GM12878 (cell line): ENCODE results near the gene SLC2A4. TPM values are rescaled to one million over a fixed set of nuclear protein-coding genes. Genes with fewer than 3 reads are reported as not detected.

Experiments used
- BCL3 ChIP-seq: IDR thresholded peaks from 2 replicates; pipeline ENCODE4 v1.6.1; 2011; ENCODE audit warnings: borderline replicate concordance, low read depth, mild to moderate bottlenecking, moderate library complexity, low read length; ENCODE audit not compliant: insufficient read depth, poor library complexity, severe bottlenecking
- CHD4 ChIP-seq: fragments of 200-600 bp; sonication (generic); IDR thresholded peaks from 2 replicates; pipeline ENCODE4 v1.6.1; 2016; ENCODE audit warnings: mild to moderate bottlenecking
- EED ChIP-seq: sonication (generic); IDR thresholded peaks from 2 replicates; pipeline ENCODE4 v1.6.1; 2016; ENCODE audit warnings: antibody characterized with exemption, low read depth
- EZH2 ChIP-seq: IDR thresholded peaks from 2 replicates; pipeline ENCODE4 v1.6.1; 2012; ENCODE audit warnings: low read depth, mild to moderate bottlenecking, control low read depth, inconsistent platforms, low read length, borderline replicate concordance; ENCODE audit not compliant: control insufficient read depth
- HDGF ChIP-seq: fragments of 450-650 bp; IDR thresholded peaks from 2 replicates; pipeline ENCODE4 v1.6.1; 2016; ENCODE audit warnings: antibody characterized with exemption
- IKZF1 ChIP-seq: fragments of 450-650 bp; conservative IDR thresholded peaks from 2 replicates; pipeline ENCODE4 v1.6.1; 2017; ENCODE audit warnings: antibody characterized with exemption, mild to moderate bottlenecking
- KAT2A ChIP-seq: conservative IDR thresholded peaks from 2 replicates; pipeline ENCODE4 v1.6.1; 2011; ENCODE audit warnings: low read depth, low read length; ENCODE audit not compliant: control insufficient read depth
- LARP7 ChIP-seq: fragments of 450-650 bp; IDR thresholded peaks from 2 replicates; pipeline ENCODE4 v1.6.1; 2017; ENCODE audit warnings: mild to moderate bottlenecking
- NR2F1 ChIP-seq: fragments of 450-650 bp; conservative IDR thresholded peaks from 2 replicates; pipeline ENCODE4 v1.6.1; 2017; ENCODE audit warnings: mild to moderate bottlenecking
- PRDM15 ChIP-seq: fragments of 450-650 bp; formaldehyde crosslinking; IDR thresholded peaks from 2 replicates; pipeline ENCODE4 v1.4.0; 2020; ENCODE audit warnings: mild to moderate bottlenecking, moderate library complexity
- RB1 ChIP-seq: fragments of 450-650 bp; formaldehyde crosslinking; IDR thresholded peaks from 2 replicates; pipeline ENCODE4 v1.6.1; 2017; ENCODE audit warnings: mild to moderate bottlenecking, borderline replicate concordance
- RBBP5 ChIP-seq: fragments of 200-600 bp; sonication (generic); conservative IDR thresholded peaks from 2 replicates; pipeline ENCODE4 v1.6.1; 2016
- RUNX3 ChIP-seq: IDR thresholded peaks from 2 replicates; pipeline ENCODE4 v1.6.1; 2012; ENCODE audit warnings: low read length, inconsistent platforms
- SMAD1 ChIP-seq: fragments of 450-650 bp; IDR thresholded peaks from 2 replicates; pipeline ENCODE4 v1.6.1; 2018; ENCODE audit warnings: mild to moderate bottlenecking, low read depth; ENCODE audit not compliant: partially characterized antibody
- WRNIP1 ChIP-seq: IDR thresholded peaks from 2 replicates; pipeline ENCODE4 v1.6.1; 2011; ENCODE audit warnings: low read depth, low read length, improper control_type of control experiment, borderline replicate concordance
- ZZZ3 ChIP-seq: IDR thresholded peaks from 2 replicates; pipeline ENCODE4 v1.6.1; 2011; ENCODE audit warnings: low read depth; ENCODE audit not compliant: control insufficient read depth, insufficient read length
- polyA plus RNA-seq, 11 experiments: library from polyadenylated mRNA; depleted of rRNA in 4 of 11; unstranded in 6 of 11; stranded (reverse) in 5 of 11; fragments of >200 nt; fragmentation: Nextera tagmentation in 4 of 11; fragmentation: Illumina TruSeq in 1 of 11; extraction: Ambion mirVana in 4 of 11; extraction: Trizol in 1 of 11; gene quantifications; 1 replicate in 1 of 11; 2 replicates in 10 of 11; pipeline versions ENCODE4 v1.2.1 to v1.2.3, GENCODE V29; 2011 to 2016; ENCODE audit warnings: inconsistent platforms in 2 of 11, missing spikeins in 2 of 11, low read depth in 1 of 11
- total RNA-seq, 4 experiments: library from RNA; depleted of rRNA in 3 of 4; stranded (reverse); fragments of >200 nt in 3 of 4; fragmentation: Illumina TruSeq in 1 of 4; extraction: Trizol in 1 of 4; gene quantifications; 2 replicates each; pipeline versions ENCODE4 v1.2.1 to v1.2.3, GENCODE V29; 2013 to 2021
- TF ChIP-seq, protein P1 (sequence below): fragments of 150-350 bp; IDR thresholded peaks from 2 replicates; pipeline ENCODE4 v1.6.1; 2014; ENCODE audit warnings: mild to moderate bottlenecking, low read depth, low read length
- TF ChIP-seq, protein P2 (sequence below): fragments of 450-650 bp; IDR thresholded peaks from 2 replicates; pipeline ENCODE4 v1.6.1; 2017; ENCODE audit warnings: borderline replicate concordance
- TF ChIP-seq, protein P3 (sequence below): fragments of 450-650 bp; IDR thresholded peaks from 2 replicates; pipeline ENCODE4 v1.6.1; 2017; ENCODE audit warnings: low read depth, mild to moderate bottlenecking, moderate library complexity

The SLC2A4 gene
- total and polyA plus RNA-seq, 10 of the 15 experiments (the other 5 are each of a cell fraction or from before 2014, with no cell fraction given): 0.03 to 0.23 (median 0.04) TPM; not detected in 4

DNA sequence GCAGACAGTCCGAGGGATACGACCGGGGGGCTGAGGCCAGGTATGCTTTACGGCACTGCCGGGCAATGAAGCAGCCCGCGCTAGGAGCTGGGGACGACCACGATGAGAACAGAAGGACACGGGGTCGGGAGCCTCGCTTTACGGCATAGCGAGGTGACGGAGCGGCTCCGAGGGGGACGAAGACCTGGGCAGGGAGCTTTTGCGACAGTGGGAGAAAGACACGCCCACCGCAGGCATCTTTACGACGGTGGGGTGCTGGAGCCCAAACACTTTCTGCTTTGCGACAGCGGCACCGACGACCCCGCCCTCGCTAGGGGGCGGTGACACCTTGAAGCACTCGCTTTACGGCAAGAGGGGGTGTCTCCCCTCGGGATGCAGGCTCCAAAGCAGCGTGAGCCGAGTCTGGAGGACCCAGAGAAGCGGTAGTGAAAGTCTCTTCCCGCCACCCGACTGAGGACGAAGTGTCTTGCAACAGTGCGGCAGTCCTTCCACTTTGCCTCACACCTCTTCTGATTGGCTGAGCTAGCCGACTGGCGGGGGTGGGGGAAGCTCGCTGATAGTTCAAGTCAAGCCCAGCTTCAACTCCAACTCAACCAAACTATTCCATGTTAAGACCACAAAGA lies 48.0 kb downstream of the SLC2A4 start (continued):
- TF ChIP-seq EZH2 (no peak), EED (no peak), KAT2A (no peak), RB1 (0 out of 2 replicates have a peak, but pooled peaks have one; percentile 27), RUNX3 (peak; percentile 4), NR2F1 (peak; percentile 40; the same call in 1 of the 2 replicates), RBBP5 (no peak), BCL3 (no peak), IKZF1 (peak; percentile 79), CHD4 (no peak), HDGF (peak; percentile 99), LARP7 (no peak), ZZZ3 (no peak), SMAD1 (no peak), WRNIP1 (no peak), PRDM15 (CRISPR knock-in tag) (no peak)
- TF ChIP-seq, protein P1, sequence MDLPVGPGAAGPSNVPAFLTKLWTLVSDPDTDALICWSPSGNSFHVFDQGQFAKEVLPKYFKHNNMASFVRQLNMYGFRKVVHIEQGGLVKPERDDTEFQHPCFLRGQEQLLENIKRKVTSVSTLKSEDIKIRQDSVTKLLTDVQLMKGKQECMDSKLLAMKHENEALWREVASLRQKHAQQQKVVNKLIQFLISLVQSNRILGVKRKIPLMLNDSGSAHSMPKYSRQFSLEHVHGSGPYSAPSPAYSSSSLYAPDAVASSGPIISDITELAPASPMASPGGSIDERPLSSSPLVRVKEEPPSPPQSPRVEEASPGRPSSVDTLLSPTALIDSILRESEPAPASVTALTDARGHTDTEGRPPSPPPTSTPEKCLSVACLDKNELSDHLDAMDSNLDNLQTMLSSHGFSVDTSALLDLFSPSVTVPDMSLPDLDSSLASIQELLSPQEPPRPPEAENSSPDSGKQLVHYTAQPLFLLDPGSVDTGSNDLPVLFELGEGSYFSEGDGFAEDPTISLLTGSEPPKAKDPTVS: 0 out of 2 replicates have a peak, but pooled peaks have one; percentile 48
- TF ChIP-seq, protein P2, sequence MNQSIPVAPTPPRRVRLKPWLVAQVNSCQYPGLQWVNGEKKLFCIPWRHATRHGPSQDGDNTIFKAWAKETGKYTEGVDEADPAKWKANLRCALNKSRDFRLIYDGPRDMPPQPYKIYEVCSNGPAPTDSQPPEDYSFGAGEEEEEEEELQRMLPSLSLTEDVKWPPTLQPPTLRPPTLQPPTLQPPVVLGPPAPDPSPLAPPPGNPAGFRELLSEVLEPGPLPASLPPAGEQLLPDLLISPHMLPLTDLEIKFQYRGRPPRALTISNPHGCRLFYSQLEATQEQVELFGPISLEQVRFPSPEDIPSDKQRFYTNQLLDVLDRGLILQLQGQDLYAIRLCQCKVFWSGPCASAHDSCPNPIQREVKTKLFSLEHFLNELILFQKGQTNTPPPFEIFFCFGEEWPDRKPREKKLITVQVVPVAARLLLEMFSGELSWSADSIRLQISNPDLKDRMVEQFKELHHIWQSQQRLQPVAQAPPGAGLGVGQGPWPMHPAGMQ: no peak
- TF ChIP-seq, protein P3, sequence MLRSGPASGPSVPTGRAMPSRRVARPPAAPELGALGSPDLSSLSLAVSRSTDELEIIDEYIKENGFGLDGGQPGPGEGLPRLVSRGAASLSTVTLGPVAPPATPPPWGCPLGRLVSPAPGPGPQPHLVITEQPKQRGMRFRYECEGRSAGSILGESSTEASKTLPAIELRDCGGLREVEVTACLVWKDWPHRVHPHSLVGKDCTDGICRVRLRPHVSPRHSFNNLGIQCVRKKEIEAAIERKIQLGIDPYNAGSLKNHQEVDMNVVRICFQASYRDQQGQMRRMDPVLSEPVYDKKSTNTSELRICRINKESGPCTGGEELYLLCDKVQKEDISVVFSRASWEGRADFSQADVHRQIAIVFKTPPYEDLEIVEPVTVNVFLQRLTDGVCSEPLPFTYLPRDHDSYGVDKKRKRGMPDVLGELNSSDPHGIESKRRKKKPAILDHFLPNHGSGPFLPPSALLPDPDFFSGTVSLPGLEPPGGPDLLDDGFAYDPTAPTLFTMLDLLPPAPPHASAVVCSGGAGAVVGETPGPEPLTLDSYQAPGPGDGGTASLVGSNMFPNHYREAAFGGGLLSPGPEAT: peak; percentile 74; the same call in 1 of the 2 replicates
